ENCODE data around the gene GRB10.

DNA sequence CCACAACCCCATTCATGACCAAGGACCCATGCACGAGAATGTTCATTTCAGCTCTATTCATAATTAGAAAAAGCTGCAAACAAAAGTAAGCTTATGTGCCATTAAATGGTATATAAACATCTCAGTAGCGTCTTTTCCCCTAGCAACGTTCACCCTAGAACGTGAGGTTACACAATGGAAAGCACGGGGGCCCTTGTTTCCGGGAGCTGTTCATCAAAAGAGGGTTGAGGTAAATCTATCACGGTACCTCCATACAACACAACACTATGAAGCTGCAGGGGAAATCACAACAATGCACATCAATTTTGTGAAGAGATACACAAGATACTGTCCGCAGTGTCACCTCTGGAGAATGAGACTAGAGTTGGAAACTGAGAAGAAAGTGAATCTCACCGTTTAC is 136.6 kb downstream of the GRB10 start:
- TF ChIP-seq, protein P1, sequence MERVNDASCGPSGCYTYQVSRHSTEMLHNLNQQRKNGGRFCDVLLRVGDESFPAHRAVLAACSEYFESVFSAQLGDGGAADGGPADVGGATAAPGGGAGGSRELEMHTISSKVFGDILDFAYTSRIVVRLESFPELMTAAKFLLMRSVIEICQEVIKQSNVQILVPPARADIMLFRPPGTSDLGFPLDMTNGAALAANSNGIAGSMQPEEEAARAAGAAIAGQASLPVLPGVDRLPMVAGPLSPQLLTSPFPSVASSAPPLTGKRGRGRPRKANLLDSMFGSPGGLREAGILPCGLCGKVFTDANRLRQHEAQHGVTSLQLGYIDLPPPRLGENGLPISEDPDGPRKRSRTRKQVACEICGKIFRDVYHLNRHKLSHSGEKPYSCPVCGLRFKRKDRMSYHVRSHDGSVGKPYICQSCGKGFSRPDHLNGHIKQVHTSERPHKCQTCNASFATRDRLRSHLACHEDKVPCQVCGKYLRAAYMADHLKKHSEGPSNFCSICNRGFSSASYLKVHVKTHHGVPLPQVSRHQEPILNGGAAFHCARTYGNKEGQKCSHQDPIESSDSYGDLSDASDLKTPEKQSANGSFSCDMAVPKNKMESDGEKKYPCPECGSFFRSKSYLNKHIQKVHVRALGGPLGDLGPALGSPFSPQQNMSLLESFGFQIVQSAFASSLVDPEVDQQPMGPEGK (CRISPR knock-in tag; IDR thresholded peaks at IDR 0.05; ENCODE audit: borderline replicate concordance), result no peak
- TF ChIP-seq ZNF8 (CRISPR knock-in tag; IDR thresholded peaks at IDR 0.05) (no peak), TCF4 (CRISPR knock-in tag; IDR thresholded peaks at IDR 0.05; ENCODE audit: borderline replicate concordance) (no peak), ISL1 (CRISPR knock-in tag; IDR thresholded peaks at IDR 0.05) (no peak), ESRRG (CRISPR knock-in tag; IDR thresholded peaks at IDR 0.05) (no peak)
